Caco-2 (cell line): ENCODE data around the gene TTLL4. TPM values are rescaled to one million over a fixed set of nuclear protein-coding genes. Genes with fewer than 3 reads are reported as not detected.

Experiments
- BruUV-seq: library from RNA; stranded (reverse); fragments of 400-500 nt; replicated peaks from 2 replicates; lab custom pipeline; 2021; lab: Mats Ljungman, UMichigan
- CTCF ChIA-PET: fragments of 300-600 bp; sonication (Branson Sonifier 250); formaldehyde crosslinking; loops from one replicate; lab custom pipeline; 2022; ENCODE audit warnings: antibody characterized with exemption; lab: Charles Lee
- POLR2A ChIA-PET: fragments of 300-600 bp; sonication (Branson Sonifier 250); formaldehyde crosslinking; loops from one replicate; lab custom pipeline; 2022; ENCODE audit warnings: antibody characterized with exemption; lab: Charles Lee
- DNase-seq, 2 experiments: peaks; one replicate each; pipeline versions ENCODE4 v3.0.0 to v3.0.0-alpha.2; 2020 to 2022
- H3K27me3 ChIP-seq: replicated peaks from 2 replicates; pipeline ENCODE4 v1.6.0; 2011; ENCODE audit warnings: low read length; ENCODE audit not compliant: control insufficient read depth, insufficient read depth
- H3K36me3 ChIP-seq: 2 replicates; pipeline ENCODE4 v1.5.1; 2011; ENCODE audit warnings: low read length; ENCODE audit not compliant: control insufficient read depth, insufficient read depth
- H3K4me1 ChIP-seq: fragments of 250-450 bp; sonication (Bioruptor Pico); 2 replicates; pipeline ENCODE4 v1.5.1; 2020; ENCODE audit warnings: mild to moderate bottlenecking
- H3K4me3 ChIP-seq: 2 replicates; pipeline ENCODE4 v1.5.1; 2011; ENCODE audit warnings: low read depth, mild to moderate bottlenecking, control low read depth, low read length
- H3K9me3 ChIP-seq: fragments of 250-450 bp; sonication (Bioruptor Pico); 2 replicates; pipeline ENCODE4 v1.5.1; 2020; ENCODE audit warnings: mild to moderate bottlenecking, moderate library complexity
- H3K27ac Mint-ChIP-seq: one replicate; pipeline ENCODE4 v1.8.0; 2022; ENCODE audit warnings: mixed read lengths; ENCODE audit not compliant: unreplicated experiment
- H3K27me3 Mint-ChIP-seq: one replicate; pipeline ENCODE4 v1.8.0; 2022; ENCODE audit warnings: mixed read lengths; ENCODE audit not compliant: insufficient read depth, unreplicated experiment
- H3K36me3 Mint-ChIP-seq: one replicate; pipeline ENCODE4 v1.8.0; 2022; ENCODE audit warnings: mild to moderate bottlenecking, mixed read lengths; ENCODE audit not compliant: insufficient read depth, unreplicated experiment
- H3K4me1 Mint-ChIP-seq: one replicate; pipeline ENCODE4 v1.8.0; 2022; ENCODE audit warnings: low read depth, mixed read lengths; ENCODE audit not compliant: unreplicated experiment
- H3K4me3 Mint-ChIP-seq: one replicate; pipeline ENCODE4 v1.8.0; 2022; ENCODE audit warnings: mild to moderate bottlenecking, moderate library complexity, mixed read lengths; ENCODE audit not compliant: unreplicated experiment
- H3K9me3 Mint-ChIP-seq: one replicate; pipeline ENCODE4 v1.8.0; 2022; ENCODE audit warnings: mixed read lengths; ENCODE audit not compliant: unreplicated experiment
- CTCF ChIP-seq, 2 experiments: fragments of 200-600 bp in 1 of 2; IDR thresholded peaks; 1 replicate in 1 of 2; 2 replicates in 1 of 2; pipeline versions ENCODE4 v1.5.1 to v1.8.0; 2011 to 2022; ENCODE audit warnings: antibody characterized with exemption in 1 of 2, control low read depth in 1 of 2, inconsistent platforms in 1 of 2, low read depth in 1 of 2, low read length in 1 of 2, mild to moderate bottlenecking in 1 of 2, moderate library complexity in 1 of 2; ENCODE audit not compliant: insufficient read depth in 1 of 2, severe bottlenecking in 1 of 2, unreplicated experiment in 1 of 2
- intact Hi-C: fragments of 100-400 bp; cut with micrococcal nuclease; formaldehyde crosslinking; loops from one replicate; pipeline ENCODE4 v1.10.0; 2022; ENCODE audit not compliant: unreplicated experiment
- total RNA-seq: library from RNA; stranded (reverse); gene quantifications from 2 replicates; pipeline ENCODE4 v1.2.3, GENCODE V29; 2022

TTLL4 gene
- total RNA-seq, 1 experiment from 2014 or later = 86.6 TPM

- H3K27ac Mint-ChIP-seq = no peak overlapping the region
- Histone ChIP-seq H3K36me3 (peaks cover 4% of the 10 kb centered on the region), H3K27me3 (no peaks in the 10 kb centered on the region), H3K4me3 (no peak overlapping the region), H3K9me3 (no peaks in the 10 kb centered on the region), H3K4me1 (peaks cover 4% of the 10 kb centered on the region; the same call in 1 of the 2 replicates)
- peaks cover 85% of the 10 kb centered on the region for H3K36me3 Mint-ChIP-seq
- intact Hi-C loops = no loop called here
- no peak overlapping the region for H3K4me3 Mint-ChIP-seq
- DNase-seq = no peak
- H3K4me1 Mint-ChIP-seq = peaks cover 9% of the 10 kb centered on the region
- no TSS peak for BruUV-seq
- H3K9me3 Mint-ChIP-seq = no peaks in the 10 kb centered on the region
- POLR2A ChIA-PET = no interaction called here
- TF ChIP-seq CTCF (IDR thresholded peaks at IDR 0.05; ENCODE audit: insufficient read depth in 1 of 2, low read depth in 1 of 2, low read length in 1 of 2, severe bottlenecking in 1 of 2, unreplicated experiment in 1 of 2) = no peak
- no peaks in the 10 kb centered on the region for H3K27me3 Mint-ChIP-seq
- CTCF ChIA-PET = no interaction called here
Measured at GRCh38 chr2:218662827-218663226, 47.8 kb upstream of the TTLL4 start.

- ChIA-PET POLR2A (no interaction called here), CTCF (no interaction called here)
- TF ChIP-seq CTCF (IDR thresholded peaks at IDR 0.05; ENCODE audit: insufficient read depth in 1 of 2, low read depth in 1 of 2, low read length in 1 of 2, severe bottlenecking in 1 of 2, unreplicated experiment in 1 of 2) = no peak
- Mint-ChIP-seq H3K36me3 (peaks cover 82% of the 10 kb centered on the region), H3K4me1 (peaks cover 9% of the 10 kb centered on the region), H3K27ac (no peak overlapping the region), H3K4me3 (no peak overlapping the region), H3K27me3 (no peaks in the 10 kb centered on the region), H3K9me3 (no peaks in the 10 kb centered on the region)
- Histone ChIP-seq H3K27me3 (no peaks in the 10 kb centered on the region), H3K4me3 (no peak overlapping the region), H3K9me3 (no peaks in the 10 kb centered on the region), H3K4me1 (no peaks in the 10 kb centered on the region), H3K36me3 (peaks cover 4% of the 10 kb centered on the region)
- no TSS peak for BruUV-seq
- intact Hi-C loops = no loop called here
- DNase-seq = no peak
Measured at GRCh38 chr2:218663901-218664300, 46.7 kb upstream of the TTLL4 start.

- ChIA-PET POLR2A (no interaction called here), CTCF (no interaction called here)
- peaks cover 8% of the 10 kb centered on the region for H3K4me1 Mint-ChIP-seq
- BruUV-seq = no TSS peak
- H3K4me3 Mint-ChIP-seq = no peak overlapping the region
- no peak for TF ChIP-seq CTCF (IDR thresholded peaks at IDR 0.05; ENCODE audit: insufficient read depth in 1 of 2, low read depth in 1 of 2, low read length in 1 of 2, severe bottlenecking in 1 of 2, unreplicated experiment in 1 of 2)
- H3K36me3 Mint-ChIP-seq = peaks cover 75% of the 10 kb centered on the region
- Histone ChIP-seq H3K4me1 (no peaks in the 10 kb centered on the region), H3K36me3 (peaks cover 4% of the 10 kb centered on the region), H3K9me3 (no peaks in the 10 kb centered on the region), H3K27me3 (no peaks in the 10 kb centered on the region), H3K4me3 (no peak overlapping the region)
- H3K9me3 Mint-ChIP-seq = no peaks in the 10 kb centered on the region
- no peaks in the 10 kb centered on the region for H3K27me3 Mint-ChIP-seq
- no peak overlapping the region for H3K27ac Mint-ChIP-seq
- intact Hi-C loops = no loop called here
- no peak for DNase-seq
Measured at GRCh38 chr2:218664653-218665052, 46.0 kb upstream of the TTLL4 start.
